ENCODE measurements around the gene SLC25A21.

- TF ChIP-seq EZH2phosphoT487 (IDR thresholded peaks at IDR 0.05) (no peak), CTCF (IDR thresholded peaks at IDR 0.05) (no peak)
Measured at GRCh38 chr14:36974985-36975384, 197.4 kb downstream of the SLC25A21 start.
